H1 (cell line): ENCODE results near the gene RFT1. TPM values are rescaled to one million over a fixed set of nuclear protein-coding genes. Genes with fewer than 3 reads are reported as not detected.

Experiments used
- polyA plus RNA-seq, 7 experiments: library from polyadenylated mRNA; depleted of rRNA in 3 of 7; stranded (reverse) in 5 of 7; unstranded in 2 of 7; fragments of >200 nt in 5 of 7; fragments of 200-250 nt in 2 of 7; gene quantifications; 1 replicate in 5 of 7; 2 replicates in 1 of 7; 4 replicates in 1 of 7; pipeline versions ENCODE4 v1.2.1 to v1.2.3, GENCODE V29; 2011 to 2013; ENCODE audit warnings: missing spikeins in 2 of 7, mixed read lengths in 2 of 7
- total RNA-seq: library from RNA; stranded (reverse); fragmentation: NEBNext Ultra II Directional; extraction: Animal tissue kit (Norgen Biotek cat#: 25700); gene quantifications from 2 replicates; pipeline ENCODE4 v1.2.1, GENCODE V29; 2021
- TF ChIP-seq, protein P1 (sequence below): fragments of 300-600 bp; sonication (generic); IDR thresholded peaks from 2 replicates; pipeline ENCODE4 v1.7.1; 2012; ENCODE audit warnings: low read length, moderate library complexity, mild to moderate bottlenecking, inconsistent platforms; ENCODE audit not compliant: insufficient replicate concordance

The RFT1 gene
- total and polyA plus RNA-seq, 2 of the 8 experiments (the other 6 are each of a cell fraction or from before 2014, with no cell fraction given), result 27.7 to 42.4 TPM

DNA sequence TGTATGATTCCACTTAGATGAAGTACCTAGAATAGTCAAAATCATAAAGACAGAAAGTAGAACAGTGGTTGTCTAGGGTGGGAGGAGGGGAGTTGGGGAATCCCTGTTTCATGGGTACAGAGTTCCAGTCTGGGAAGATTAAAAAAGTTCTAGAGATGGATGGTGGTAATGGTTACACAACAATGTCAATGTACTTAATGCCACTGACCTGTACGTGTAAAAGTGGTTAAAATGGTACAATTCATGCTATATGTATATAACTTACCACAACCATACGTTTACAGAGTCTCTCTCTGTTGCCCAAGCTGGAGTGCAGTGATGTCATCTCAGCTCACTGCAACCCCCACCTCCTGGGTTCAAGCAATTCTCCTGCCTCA lies 90.9 kb downstream of the RFT1 start (continued):
- TF ChIP-seq, protein P1, sequence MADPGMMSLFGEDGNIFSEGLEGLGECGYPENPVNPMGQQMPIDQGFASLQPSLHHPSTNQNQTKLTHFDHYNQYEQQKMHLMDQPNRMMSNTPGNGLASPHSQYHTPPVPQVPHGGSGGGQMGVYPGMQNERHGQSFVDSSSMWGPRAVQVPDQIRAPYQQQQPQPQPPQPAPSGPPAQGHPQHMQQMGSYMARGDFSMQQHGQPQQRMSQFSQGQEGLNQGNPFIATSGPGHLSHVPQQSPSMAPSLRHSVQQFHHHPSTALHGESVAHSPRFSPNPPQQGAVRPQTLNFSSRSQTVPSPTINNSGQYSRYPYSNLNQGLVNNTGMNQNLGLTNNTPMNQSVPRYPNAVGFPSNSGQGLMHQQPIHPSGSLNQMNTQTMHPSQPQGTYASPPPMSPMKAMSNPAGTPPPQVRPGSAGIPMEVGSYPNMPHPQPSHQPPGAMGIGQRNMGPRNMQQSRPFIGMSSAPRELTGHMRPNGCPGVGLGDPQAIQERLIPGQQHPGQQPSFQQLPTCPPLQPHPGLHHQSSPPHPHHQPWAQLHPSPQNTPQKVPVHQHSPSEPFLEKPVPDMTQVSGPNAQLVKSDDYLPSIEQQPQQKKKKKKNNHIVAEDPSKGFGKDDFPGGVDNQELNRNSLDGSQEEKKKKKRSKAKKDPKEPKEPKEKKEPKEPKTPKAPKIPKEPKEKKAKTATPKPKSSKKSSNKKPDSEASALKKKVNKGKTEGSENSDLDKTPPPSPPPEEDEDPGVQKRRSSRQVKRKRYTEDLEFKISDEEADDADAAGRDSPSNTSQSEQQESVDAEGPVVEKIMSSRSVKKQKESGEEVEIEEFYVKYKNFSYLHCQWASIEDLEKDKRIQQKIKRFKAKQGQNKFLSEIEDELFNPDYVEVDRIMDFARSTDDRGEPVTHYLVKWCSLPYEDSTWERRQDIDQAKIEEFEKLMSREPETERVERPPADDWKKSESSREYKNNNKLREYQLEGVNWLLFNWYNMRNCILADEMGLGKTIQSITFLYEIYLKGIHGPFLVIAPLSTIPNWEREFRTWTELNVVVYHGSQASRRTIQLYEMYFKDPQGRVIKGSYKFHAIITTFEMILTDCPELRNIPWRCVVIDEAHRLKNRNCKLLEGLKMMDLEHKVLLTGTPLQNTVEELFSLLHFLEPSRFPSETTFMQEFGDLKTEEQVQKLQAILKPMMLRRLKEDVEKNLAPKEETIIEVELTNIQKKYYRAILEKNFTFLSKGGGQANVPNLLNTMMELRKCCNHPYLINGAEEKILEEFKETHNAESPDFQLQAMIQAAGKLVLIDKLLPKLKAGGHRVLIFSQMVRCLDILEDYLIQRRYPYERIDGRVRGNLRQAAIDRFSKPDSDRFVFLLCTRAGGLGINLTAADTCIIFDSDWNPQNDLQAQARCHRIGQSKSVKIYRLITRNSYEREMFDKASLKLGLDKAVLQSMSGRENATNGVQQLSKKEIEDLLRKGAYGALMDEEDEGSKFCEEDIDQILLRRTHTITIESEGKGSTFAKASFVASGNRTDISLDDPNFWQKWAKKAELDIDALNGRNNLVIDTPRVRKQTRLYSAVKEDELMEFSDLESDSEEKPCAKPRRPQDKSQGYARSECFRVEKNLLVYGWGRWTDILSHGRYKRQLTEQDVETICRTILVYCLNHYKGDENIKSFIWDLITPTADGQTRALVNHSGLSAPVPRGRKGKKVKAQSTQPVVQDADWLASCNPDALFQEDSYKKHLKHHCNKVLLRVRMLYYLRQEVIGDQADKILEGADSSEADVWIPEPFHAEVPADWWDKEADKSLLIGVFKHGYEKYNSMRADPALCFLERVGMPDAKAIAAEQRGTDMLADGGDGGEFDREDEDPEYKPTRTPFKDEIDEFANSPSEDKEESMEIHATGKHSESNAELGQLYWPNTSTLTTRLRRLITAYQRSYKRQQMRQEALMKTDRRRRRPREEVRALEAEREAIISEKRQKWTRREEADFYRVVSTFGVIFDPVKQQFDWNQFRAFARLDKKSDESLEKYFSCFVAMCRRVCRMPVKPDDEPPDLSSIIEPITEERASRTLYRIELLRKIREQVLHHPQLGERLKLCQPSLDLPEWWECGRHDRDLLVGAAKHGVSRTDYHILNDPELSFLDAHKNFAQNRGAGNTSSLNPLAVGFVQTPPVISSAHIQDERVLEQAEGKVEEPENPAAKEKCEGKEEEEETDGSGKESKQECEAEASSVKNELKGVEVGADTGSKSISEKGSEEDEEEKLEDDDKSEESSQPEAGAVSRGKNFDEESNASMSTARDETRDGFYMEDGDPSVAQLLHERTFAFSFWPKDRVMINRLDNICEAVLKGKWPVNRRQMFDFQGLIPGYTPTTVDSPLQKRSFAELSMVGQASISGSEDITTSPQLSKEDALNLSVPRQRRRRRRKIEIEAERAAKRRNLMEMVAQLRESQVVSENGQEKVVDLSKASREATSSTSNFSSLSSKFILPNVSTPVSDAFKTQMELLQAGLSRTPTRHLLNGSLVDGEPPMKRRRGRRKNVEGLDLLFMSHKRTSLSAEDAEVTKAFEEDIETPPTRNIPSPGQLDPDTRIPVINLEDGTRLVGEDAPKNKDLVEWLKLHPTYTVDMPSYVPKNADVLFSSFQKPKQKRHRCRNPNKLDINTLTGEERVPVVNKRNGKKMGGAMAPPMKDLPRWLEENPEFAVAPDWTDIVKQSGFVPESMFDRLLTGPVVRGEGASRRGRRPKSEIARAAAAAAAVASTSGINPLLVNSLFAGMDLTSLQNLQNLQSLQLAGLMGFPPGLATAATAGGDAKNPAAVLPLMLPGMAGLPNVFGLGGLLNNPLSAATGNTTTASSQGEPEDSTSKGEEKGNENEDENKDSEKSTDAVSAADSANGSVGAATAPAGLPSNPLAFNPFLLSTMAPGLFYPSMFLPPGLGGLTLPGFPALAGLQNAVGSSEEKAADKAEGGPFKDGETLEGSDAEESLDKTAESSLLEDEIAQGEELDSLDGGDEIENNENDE, result no peak
